Right atrium auricular region (tissue), 2 donors: ENCODE data around the gene WFIKKN2. TPM values are rescaled to one million over a fixed set of nuclear protein-coding genes. Genes with fewer than 3 reads are reported as not detected.

Experiments used
- DNase-seq: peaks from one replicate; pipeline ENCODE4 v3.0.0-alpha.2; 2019; ENCODE audit warnings: low spot score
- H3K27ac ChIP-seq, 2 donors: fragments of 200-600 bp; sonication (generic); 1 replicate in 1 of 2; 2 replicates in 1 of 2; pipeline ENCODE4 v1.5.1; 2016 to 2019
- H3K27me3 ChIP-seq, 2 donors: fragments of 200-600 bp; sonication (generic); one replicate each; pipeline versions ENCODE4 v1.5.1 to v1.6.0; 2017 to 2019
- H3K36me3 ChIP-seq: fragments of 200-600 bp; sonication (generic); one replicate; pipeline ENCODE4 v1.5.1; 2016
- H3K4me1 ChIP-seq, 2 donors: fragments of 200-600 bp; sonication (generic); one replicate each; pipeline versions ENCODE4 v1.5.1 to v1.6.0; 2017 to 2019
- H3K4me3 ChIP-seq, 2 donors: fragments of 200-600 bp; sonication (generic); 1 replicate in 1 of 2; 2 replicates in 1 of 2; pipeline ENCODE4 v1.5.1; 2017 to 2019; ENCODE audit warnings: mild to moderate bottlenecking in 1 of 2, moderate library complexity in 1 of 2
- H3K9me3 ChIP-seq, 2 donors: fragments of 200-600 bp; sonication (generic); one replicate each; pipeline ENCODE4 v1.5.1; 2019
- total RNA-seq, 2 donors: library from RNA; depleted of rRNA; stranded (reverse); fragments of >200 nt; gene quantifications; one replicate each; pipeline ENCODE4 v1.1.0, GENCODE V29; 2016
- TF ChIP-seq, protein P1 (sequence below), 2 donors: fragments of 200-600 bp; sonication (generic); IDR thresholded peaks; one replicate each; pipeline ENCODE4 v1.5.1; 2019; ENCODE audit warnings: antibody characterized with exemption in 2 of 2

WFIKKN2 gene
- total RNA-seq, 2 donors from 2014 or later = 0.26 to 0.31 TPM

DNA sequence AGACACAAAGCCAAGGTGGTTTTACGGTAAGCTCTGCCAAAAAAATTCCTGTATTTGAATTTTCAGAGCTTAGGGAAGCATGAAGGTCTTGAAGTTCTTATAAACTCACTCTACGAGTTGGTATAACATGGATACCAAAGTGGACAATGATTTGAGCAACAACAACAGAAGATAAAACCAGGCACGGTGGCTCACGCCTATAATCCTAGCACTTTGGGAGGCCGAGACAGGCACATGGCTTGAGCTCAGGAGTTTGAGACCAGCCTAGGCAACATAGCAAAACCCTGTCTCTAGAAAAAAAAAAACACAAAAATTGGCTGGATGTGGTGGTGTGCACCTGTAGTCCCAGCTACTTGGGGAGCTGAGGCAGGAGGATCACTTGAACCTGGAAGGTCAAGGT, 43.7 kb downstream of the WFIKKN2 start:
- no peaks in the 10 kb centered on the region for H3K4me1 ChIP-seq
- no peaks in the 10 kb centered on the region for H3K36me3 ChIP-seq
- peaks cover 0 to 5% of the 10 kb centered on the region in 2 donors for H3K9me3 ChIP-seq
- H3K27ac ChIP-seq = no peak overlapping the region
- no peak for DNase-seq
- H3K27me3 ChIP-seq = no peaks in the 10 kb centered on the region
- TF ChIP-seq, protein P1, sequence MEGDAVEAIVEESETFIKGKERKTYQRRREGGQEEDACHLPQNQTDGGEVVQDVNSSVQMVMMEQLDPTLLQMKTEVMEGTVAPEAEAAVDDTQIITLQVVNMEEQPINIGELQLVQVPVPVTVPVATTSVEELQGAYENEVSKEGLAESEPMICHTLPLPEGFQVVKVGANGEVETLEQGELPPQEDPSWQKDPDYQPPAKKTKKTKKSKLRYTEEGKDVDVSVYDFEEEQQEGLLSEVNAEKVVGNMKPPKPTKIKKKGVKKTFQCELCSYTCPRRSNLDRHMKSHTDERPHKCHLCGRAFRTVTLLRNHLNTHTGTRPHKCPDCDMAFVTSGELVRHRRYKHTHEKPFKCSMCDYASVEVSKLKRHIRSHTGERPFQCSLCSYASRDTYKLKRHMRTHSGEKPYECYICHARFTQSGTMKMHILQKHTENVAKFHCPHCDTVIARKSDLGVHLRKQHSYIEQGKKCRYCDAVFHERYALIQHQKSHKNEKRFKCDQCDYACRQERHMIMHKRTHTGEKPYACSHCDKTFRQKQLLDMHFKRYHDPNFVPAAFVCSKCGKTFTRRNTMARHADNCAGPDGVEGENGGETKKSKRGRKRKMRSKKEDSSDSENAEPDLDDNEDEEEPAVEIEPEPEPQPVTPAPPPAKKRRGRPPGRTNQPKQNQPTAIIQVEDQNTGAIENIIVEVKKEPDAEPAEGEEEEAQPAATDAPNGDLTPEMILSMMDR (IDR thresholded peaks at IDR 0.05) = no peak
- no peak overlapping the region for H3K4me3 ChIP-seq

DNA sequence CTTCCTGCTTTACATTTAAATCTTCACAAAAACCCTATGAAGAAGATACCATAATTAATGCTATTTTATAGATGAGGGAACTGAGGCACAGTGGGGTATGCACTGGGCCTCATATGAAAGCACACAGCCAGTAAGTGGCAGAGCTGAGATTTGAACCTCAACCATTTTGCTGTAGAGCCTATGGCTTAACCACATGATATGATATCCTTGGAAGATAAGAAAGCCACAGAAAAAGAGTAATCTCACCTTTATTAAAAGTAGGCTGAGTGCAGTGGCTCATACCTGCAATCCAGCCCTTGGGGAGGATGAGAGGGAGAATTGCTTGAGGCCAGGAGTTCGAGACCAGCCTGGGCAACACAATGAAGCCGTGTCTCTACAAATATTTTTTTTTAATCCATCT, 45.8 kb downstream of the WFIKKN2 start:
- no peaks in the 10 kb centered on the region for H3K4me1 ChIP-seq
- H3K4me3 ChIP-seq = no peak overlapping the region
- H3K27me3 ChIP-seq = no peaks in the 10 kb centered on the region
- no peaks in the 10 kb centered on the region for H3K36me3 ChIP-seq
- no peak for DNase-seq
- H3K9me3 ChIP-seq = peaks cover 0 to 5% of the 10 kb centered on the region in 2 donors
- TF ChIP-seq, protein P1 (IDR thresholded peaks at IDR 0.05) = no peak
- H3K27ac ChIP-seq = no peak overlapping the region

DNA sequence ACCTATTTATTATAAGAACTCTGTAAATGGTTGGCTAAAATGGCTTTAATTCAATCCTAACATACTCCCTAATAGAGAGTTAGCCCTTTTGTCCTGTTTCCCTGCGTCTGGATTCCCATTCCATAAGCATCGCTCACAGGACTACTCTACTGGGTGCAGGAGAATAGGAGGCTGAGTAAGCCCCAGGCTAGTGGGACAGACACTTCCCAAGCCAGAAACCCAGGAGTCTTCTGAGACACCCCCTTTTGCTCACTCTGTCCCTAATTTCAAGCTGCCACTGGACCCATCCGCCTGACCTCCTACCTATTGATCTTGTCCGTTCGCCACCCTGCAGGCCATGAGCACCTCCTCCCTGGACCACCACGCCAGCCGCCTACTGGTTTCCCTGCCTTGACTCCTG, 47.5 kb downstream of the WFIKKN2 start:
- no peaks in the 10 kb centered on the region for H3K27me3 ChIP-seq
- TF ChIP-seq, protein P1 (IDR thresholded peaks at IDR 0.05) = no peak
- no peak overlapping the region for H3K4me3 ChIP-seq
- peaks cover 0 to 5% of the 10 kb centered on the region in 2 donors for H3K9me3 ChIP-seq
- H3K36me3 ChIP-seq = no peaks in the 10 kb centered on the region
- no peak overlapping the region for H3K27ac ChIP-seq
- no peaks in the 10 kb centered on the region for H3K4me1 ChIP-seq
- DNase-seq = no peak

DNA sequence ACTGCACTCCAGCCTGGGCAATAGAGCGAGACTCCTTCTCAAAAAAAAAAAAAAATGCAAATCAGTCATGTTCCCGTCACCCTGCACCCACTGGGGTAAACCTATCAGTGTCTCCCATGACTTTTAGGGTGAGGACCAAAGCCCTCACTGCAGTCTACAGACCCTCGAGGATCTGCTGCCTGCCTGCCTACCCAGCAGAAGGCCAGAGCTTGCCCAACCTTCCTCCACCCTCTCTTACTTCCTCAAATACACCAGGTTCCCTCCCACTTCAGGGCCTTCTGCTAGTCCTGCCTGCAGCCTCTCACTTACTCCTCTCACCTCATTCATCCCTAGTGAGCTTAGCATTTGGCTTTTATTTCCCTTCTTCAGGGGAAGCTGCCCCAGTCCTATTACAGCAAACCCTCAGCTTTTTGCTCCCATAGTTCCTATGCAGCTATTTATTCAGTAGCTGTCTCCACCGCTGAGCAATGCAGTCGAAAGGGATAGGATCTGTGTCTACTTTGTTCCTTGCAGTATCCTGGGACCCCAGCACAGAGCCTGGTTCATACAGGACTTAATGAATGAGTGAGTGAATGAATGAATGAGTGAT, 48.6 kb downstream of the WFIKKN2 start:
- Histone ChIP-seq H3K4me3 (no peak overlapping the region), H3K27me3 (no peaks in the 10 kb centered on the region), H3K36me3 (no peaks in the 10 kb centered on the region), H3K4me1 (no peaks in the 10 kb centered on the region), H3K27ac (no peak overlapping the region), H3K9me3 (peaks cover 0 to 5% of the 10 kb centered on the region in 2 donors)
- TF ChIP-seq, protein P1 (IDR thresholded peaks at IDR 0.05) = no peak
- DNase-seq = no peak

DNA sequence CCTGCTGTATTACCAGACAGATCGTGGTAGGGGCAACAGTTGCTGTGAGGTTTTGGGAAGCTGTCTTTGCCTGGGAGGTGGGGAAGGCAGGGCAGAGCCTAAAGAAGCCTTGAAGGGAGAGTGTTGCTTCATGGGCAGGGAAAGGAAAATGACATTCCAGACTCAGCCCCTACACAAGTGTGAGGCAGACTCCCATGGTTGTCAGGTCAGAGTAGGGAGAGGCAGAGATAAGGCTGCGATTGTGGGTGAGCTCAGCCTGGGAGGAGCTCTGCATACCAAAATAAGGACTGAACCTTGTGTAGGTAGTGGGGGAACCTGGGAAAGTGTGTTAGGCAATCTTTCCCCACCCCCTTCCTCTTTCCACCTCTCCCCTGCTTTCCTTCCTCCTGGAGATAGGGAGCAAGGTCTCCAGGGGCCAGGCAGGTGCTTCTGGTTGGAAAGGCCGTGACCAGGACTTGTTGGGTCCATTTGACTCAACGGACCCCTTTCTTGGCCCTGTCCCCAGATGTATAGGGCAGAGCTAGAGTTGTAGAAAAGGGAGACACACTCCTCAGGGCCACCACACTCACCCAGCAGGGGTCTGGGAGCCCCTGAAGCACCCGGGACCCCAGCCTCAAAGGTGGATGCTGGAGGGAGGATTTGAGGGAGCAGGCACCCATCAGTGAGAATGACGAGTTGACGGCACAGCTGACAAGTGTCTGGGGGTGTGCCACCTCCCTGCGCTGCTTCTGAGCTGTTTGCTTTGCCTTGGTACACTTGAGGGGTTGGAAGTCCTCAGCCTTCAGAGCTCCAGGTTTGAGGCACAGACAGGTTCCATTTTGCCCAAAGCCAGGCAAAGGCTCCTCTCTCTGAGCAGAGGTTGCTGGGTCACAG, 49.3 kb downstream of the WFIKKN2 start:
- no peaks in the 10 kb centered on the region for H3K27me3 ChIP-seq
- no peak overlapping the region for H3K27ac ChIP-seq
- no peaks in the 10 kb centered on the region for H3K4me1 ChIP-seq
- H3K36me3 ChIP-seq = no peaks in the 10 kb centered on the region
- no peak for DNase-seq
- no peak overlapping the region for H3K4me3 ChIP-seq
- peaks cover 0 to 5% of the 10 kb centered on the region in 2 donors for H3K9me3 ChIP-seq
- TF ChIP-seq, protein P1 (IDR thresholded peaks at IDR 0.05) = no peak
